Measurements from ENCODE around the gene ADIPOQ.
"Not testable (repeated sequence)": the region's sequence is repeated elsewhere in the genome, so short reads cannot be mapped to it uniquely, and the experiment has no call there.

The ADIPOQ gene

DNA sequence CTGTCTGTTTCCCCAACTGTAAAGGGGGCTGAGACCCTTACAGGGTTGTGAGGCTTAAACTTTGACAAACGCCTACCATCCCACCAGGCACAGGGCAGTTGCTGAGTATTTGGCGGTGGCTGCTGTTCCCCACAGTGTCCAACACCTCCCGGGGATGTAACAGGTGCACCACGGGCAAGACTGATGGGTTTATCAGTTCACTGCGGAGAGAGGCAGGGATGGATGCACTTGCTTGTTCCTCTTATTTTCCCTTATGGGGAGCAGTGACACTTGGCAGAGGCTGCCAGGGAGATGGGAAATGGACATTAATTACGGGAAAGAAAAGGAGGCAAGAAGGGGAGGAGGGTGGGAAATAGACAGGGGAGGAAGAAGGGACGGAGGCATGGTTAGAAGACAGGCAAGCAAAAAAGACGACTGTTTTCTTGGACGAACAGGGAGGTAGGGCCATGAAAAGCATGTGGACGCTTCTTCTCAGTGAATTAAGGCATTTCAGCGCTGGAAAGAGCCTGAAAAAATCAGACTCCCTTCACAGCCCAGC lies 16.6 kb upstream of the ADIPOQ start:
- in situ Hi-C loops (cut with MboI; ENCODE audit: low sequenced_read_pairs), result no loop called here

DNA sequence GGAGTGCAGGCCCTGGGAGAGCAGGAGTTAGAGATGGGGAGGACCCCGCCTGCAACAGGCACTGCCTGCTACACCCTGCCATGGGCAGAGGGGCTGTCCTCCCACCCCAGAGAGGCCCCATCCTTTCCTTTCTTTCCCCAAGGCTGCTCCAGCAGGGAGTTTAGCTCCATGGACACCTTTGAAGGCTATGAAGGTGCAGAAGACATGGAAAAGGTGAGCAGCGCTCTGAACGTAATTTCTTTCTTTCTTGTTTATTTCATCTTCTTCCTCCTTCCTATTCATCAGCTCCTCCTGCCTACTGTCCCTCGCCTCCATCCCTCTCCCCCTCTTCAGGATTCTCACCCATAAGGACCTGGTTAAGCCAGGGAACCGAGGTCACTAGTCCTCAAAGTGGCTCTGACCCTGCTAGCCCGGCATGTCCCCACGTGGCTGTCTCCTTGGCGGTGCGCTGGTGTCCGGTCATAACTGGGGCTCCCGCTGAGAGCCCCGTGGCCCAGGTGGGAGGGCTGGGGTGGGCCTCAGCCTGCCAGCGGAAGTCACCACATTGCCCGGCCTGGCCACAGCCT lies 16.0 kb upstream of the ADIPOQ start:
- in situ Hi-C loops (cut with MboI; ENCODE audit: low sequenced_read_pairs), result no loop called here

DNA sequence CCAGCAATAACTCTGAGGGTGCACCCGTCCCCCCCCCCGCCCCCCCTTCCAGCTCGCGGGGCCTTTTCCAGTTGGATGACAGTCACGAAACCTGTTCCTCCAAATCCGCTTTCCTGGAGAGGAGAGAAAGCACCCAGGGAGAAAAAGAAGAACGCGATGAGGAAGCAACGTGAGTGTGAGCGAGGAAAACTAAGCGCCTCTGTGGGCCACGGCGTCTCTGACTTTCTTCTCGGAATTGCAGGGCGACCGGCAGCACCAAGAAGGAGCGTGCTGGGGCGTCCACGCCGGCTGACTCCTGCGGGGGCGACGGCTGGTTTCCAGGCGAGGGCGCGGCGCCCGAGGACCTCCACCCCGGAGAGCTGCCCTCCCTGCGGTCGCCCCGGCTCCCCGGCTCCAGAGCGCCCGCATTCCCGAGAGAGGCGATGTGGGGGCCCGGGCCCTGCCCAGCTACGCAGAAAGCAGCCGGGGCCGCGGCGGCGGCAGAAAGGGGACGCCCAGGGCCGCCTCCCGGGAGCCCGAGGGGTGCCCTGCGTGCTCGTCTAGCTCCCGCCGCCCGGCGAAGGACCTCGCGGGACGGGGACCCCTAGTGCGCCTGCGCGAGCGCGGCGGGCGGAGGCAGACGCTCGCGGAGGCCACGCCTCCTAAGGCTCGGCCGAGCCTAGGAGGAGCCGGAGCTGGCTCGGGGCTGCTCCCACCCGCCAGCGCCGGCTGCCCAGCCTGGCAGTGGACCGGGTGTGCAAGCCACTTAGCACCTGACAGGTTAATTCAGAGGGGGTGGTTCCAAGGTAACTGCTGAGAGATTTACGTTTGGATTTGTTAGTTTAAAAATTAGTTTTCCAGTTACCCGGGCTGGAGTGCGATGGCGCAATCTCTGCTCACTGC lies 15.3 kb upstream of the ADIPOQ start:
- in situ Hi-C loops (cut with MboI; ENCODE audit: low sequenced_read_pairs), result no loop called here

DNA sequence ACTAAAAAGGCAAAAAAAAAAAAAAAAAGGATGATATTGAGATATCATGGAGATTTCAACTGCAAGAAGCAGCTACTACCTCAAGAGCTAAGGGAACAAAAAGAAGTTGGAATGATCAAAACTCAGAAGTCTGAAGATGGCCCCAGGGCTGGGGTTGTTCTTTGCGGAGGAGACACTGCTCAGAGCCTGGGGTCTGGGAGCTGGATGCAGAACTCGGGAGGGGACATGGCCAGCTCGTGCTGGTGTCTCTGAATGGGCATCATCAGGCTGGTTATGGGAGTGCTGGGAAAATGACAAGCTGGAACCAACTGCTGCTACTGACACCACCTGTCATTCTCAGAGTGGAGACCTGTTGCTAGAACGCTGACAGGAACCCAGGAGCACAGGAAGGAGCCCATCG lies 14.2 kb upstream of the ADIPOQ start:
- in situ Hi-C loops (cut with MboI; ENCODE audit: low sequenced_read_pairs), result no loop called here

DNA sequence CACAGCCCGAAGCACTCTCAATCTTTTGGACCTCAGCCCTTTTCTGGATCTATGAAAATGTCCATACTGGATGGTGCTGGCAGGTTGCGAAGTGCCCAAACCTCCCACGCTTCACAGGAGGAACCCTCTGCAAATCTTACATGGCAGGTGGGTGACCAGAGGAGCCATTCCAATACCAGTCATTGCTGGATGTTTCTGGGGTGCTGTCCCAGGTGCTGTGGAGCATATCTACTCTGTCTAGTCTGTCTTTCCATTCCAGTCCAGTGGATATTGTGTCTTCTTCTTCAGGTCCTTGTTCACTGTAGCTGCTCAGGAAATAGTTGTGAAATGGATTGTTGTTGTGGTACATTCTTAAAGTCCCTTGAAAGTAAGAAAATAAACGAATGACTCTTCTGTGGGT lies 10.7 kb upstream of the ADIPOQ start:
- in situ Hi-C loops (cut with MboI; ENCODE audit: low sequenced_read_pairs), result no loop called here

DNA sequence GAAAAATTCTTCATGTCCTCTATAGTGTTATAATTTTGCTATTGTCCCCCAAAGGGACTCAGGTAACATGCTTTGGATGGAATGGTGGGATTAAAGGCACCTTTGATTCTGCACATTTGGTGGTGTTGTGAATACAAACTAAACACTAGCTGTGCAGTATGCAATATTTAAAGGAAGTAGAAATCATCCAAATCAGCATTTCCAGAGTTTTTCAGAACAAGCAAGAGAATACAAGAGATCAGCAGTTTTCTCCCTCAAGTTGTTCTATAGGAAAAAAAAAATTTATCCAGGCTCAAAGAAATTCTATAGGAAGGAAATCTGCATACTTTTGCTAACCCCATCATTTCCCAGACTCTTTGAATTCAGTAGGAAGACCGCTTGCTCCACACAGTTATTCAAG lies 10.2 kb upstream of the ADIPOQ start:
- in situ Hi-C loops (cut with MboI; ENCODE audit: low sequenced_read_pairs), result no loop called here

DNA sequence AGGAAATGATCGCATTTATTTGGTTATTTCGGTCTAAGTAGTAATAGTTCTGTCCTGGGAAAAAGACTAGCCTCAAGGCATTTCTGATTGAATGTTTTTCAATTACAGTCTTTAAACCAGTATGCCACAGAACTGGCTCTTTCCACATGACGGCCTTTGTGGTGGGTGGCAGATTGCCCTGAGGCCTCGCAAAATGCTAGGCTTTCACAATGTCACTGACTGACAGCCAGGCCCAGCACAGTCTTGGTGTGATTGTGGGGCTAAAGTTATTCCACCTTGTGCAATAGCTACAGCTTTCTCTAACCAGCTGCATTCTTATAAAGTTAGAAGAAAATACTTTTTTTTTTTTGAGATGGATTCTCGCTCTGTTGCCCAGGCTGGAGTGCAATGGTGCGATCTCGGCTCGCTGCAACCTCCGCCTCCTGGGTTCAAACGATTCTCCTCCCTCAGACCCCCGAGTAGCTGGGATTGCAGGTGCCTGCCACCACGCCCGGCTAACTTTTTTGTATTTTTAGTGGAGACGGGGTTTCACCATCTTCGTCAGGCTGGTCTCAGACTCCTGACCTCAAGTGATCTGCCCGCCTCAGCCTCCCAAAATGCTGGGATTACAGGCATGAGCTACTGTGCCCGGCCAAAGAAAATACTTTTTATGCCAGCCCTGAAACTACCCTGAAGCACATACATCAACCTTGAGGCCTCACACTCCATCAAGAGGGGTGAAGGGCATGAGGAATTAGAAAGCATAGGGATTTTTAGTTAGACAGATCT lies 2.5 kb upstream of the ADIPOQ start:
- in situ Hi-C loops (cut with MboI; ENCODE audit: low sequenced_read_pairs), result loop anchor here (10.0 kb wide), 1 partner anchor 315 kb away; no protein-coding TSS in a partner anchor

DNA sequence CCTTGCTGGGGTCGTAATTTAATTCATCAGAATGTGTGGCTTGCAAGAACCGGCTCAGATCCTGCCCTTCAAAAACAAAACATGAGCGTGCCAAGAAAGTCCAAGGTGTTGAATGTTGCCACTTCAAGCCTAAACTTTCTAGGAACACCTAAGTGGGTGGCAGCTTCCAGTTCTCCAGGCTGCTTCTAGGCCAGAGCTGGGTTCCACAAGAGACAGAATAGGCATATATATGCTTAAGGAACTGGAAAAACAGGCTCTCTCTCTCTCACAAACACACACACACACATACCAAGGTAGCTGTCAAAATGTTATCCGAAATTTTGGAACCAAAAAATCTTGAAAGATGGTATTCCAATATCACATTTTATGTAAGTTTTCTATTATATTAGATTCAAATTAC lies 890 bp upstream of the ADIPOQ start:
- in situ Hi-C loops (cut with MboI; ENCODE audit: low sequenced_read_pairs), result loop anchor here (10.0 kb wide), 1 partner anchor 313 kb away; no protein-coding TSS in a partner anchor

DNA sequence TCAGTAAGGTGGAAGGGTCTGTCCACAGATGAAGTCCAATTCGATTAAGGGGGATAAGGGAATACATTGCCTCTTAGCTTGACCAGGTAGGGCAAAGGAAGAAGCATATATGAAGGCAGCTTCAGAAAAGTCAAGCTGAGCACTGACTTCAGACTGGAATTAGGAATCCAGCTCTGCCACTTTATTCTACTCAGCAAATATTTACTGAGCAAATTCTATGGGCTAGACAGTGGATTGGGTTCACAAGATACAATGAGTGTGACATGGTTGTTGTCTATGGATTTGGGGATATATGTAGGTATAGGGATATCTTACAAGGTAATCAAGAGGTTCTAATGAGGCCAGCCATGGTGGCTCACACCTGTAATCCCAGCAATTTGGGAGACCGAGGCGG lies 526 bp downstream of the ADIPOQ start:
- in situ Hi-C loops (cut with MboI; ENCODE audit: low sequenced_read_pairs), result loop anchor here (10.0 kb wide), 1 partner anchor 312 kb away; no protein-coding TSS in a partner anchor

DNA sequence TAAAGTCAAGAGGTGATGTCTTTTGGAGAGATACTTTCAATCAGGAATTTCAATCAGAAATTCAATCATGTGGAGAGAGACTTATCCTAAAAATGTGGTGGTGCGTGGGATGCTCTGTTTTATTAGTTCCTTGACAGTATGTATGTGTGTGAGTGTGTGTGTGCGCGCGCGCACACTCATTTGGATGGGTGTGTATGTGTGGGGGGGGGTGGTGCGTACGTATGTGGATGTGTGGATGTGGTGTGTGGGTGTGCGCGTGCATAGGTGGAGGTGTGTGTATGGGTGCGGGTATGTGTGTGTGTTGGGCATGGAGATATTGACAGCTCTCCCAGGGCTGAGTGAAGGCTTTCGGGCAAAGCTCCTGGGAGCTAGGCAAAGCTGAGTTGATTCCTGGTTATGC lies 2.4 kb downstream of the ADIPOQ start:
- in situ Hi-C loops (cut with MboI; ENCODE audit: low sequenced_read_pairs), result loop anchor here (10.0 kb wide), 1 partner anchor 310 kb away; no protein-coding TSS in a partner anchor

DNA sequence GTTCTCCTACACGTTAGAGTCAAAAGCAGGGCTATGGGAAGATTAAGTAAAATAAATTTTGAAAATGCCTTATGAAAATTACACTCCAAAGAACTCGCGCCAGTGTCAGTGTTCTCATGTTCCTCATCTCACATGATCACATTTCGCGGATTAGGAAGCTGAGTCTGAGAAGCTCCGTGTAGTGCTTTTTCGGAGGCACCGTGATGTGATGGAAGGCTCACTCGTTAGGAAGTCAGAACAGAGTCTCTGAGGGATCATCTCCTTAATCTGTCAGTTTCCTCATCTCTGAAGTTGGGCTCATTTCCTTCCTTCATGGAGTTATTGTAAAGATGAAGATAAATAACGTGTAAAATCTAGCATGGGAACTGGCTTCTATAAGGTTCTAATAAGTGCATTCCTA lies 3.2 kb downstream of the ADIPOQ start:
- in situ Hi-C loops (cut with MboI; ENCODE audit: low sequenced_read_pairs), result loop anchor here (10.0 kb wide), 1 partner anchor 309 kb away; no protein-coding TSS in a partner anchor

DNA sequence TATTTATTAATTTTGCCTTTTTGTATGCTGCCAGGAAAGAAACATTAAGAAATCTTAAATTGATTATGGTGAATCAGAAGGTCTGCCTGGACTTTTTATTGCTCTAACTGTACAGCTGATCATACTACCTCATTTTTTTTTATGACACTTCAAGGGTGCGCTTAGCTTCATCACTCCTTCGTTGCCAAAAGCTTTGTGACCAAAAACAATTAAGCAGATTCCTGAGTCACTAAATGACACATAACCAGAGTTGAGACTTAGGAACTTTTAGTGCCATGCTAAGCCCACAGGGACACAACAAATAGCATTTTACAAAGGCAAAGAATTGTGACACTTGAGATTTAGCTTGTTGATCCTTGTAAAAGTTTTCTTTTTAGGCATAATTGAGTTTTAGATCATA lies 4.9 kb downstream of the ADIPOQ start:
- in situ Hi-C loops (cut with MboI; ENCODE audit: low sequenced_read_pairs), result loop anchor here (10.0 kb wide), 1 partner anchor 307 kb away; no protein-coding TSS in a partner anchor

DNA sequence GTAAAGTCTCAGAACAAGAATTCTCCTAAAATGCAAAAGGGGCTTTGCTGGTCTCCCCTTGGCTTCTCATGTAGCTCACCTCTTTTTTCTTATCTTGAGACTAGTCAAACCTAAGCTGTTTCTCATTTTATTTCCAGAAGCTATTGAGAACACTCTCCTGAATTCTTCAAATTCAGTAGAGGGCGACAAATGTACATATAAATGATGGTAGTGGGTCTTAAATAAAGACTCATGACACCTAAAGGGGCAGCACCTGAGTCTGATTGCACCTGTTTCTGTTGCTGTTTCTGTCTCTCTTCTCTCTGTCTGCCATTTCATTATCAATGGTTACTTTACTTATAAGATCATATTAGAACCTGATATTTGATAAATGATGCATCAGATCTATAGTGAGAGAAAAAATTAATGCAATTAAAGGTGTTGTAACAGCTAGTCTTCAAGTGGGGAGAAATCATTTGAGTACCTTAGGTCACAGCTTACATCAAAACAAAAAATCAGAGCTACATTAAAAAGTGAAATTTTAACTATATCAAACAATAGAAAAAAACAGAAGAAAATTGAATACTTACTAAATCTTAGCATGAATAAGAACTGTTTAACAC lies 7.0 kb downstream of the ADIPOQ start:
- in situ Hi-C loops (cut with MboI; ENCODE audit: low sequenced_read_pairs), result loop anchor here (10.0 kb wide), 1 partner anchor 305 kb away; no protein-coding TSS in a partner anchor

DNA sequence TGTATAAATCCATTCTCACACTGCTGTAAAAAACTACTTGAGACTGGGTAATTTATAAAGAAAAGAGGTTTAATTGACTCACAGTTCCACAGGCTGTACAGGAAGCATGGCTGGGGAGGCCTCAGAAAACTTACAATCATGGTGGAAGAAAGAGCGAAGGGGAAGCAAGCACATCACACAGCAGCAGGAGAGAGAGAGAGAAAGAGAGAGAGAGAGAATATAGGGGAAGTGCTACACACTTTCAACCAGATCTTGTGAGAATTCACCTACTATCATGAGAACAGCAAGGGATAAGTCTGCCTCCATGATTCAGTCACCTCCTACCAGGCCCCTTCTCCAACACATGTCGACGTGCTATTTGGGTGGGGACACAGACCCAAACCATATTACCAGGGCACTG lies 9.3 kb downstream of the ADIPOQ start:
- in situ Hi-C loops (cut with MboI; ENCODE audit: low sequenced_read_pairs), result not testable (repeated sequence)

DNA sequence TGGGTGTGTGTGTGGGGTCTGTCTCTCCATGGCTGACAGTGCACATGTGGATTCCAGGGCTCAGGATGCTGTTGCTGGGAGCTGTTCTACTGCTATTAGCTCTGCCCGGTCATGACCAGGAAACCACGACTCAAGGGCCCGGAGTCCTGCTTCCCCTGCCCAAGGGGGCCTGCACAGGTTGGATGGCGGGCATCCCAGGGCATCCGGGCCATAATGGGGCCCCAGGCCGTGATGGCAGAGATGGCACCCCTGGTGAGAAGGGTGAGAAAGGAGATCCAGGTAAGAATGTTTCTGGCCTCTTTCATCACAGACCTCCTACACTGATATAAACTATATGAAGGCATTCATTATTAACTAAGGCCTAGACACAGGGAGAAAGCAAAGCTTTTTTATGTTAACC lies 10.5 kb downstream of the ADIPOQ start:
- in situ Hi-C loops (cut with MboI; ENCODE audit: low sequenced_read_pairs), result no loop called here

DNA sequence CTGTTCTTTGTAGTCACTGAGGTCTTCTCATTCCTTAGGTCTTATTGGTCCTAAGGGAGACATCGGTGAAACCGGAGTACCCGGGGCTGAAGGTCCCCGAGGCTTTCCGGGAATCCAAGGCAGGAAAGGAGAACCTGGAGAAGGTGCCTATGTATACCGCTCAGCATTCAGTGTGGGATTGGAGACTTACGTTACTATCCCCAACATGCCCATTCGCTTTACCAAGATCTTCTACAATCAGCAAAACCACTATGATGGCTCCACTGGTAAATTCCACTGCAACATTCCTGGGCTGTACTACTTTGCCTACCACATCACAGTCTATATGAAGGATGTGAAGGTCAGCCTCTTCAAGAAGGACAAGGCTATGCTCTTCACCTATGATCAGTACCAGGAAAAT lies 11.6 kb downstream of the ADIPOQ start:
- in situ Hi-C loops (cut with MboI; ENCODE audit: low sequenced_read_pairs), result no loop called here

DNA sequence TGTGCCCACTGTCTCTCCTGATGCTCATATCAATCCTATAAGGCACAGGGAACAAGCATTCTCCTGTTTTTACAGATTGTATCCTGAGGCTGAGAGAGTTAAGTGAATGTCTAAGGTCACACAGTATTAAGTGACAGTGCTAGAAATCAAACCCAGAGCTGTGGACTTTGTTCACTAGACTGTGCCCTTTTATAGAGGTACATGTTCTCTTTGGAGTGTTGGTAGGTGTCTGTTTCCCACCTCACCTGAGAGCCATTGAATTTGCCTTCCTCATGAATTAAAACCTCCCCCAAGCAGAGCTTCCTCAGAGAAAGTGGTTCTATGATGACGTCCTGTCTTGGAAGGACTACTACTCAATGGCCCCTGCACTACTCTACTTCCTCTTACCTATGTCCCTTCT lies 12.4 kb downstream of the ADIPOQ start:
- in situ Hi-C loops (cut with MboI; ENCODE audit: low sequenced_read_pairs), result no loop called here

DNA sequence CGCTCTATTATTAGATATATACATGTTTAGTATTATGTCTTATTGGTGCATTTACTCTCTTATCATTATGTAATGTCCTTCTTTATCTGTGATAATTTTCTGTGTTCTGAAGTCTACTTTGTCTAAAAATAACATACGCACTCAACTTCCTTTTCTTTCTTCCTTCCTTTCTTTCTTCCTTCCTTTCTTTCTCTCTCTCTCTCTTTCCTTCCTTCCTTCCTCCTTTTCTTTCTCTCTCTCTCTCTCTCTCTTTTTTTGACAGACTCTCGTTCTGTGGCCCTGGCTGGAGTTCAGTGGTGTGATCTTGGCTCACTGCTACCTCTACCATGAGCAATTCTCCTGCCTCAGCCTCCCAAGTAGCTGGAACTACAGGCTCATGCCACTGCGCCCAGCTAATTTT lies 15.2 kb downstream of the ADIPOQ start:
- in situ Hi-C loops (cut with MboI; ENCODE audit: low sequenced_read_pairs), result no loop called here

DNA sequence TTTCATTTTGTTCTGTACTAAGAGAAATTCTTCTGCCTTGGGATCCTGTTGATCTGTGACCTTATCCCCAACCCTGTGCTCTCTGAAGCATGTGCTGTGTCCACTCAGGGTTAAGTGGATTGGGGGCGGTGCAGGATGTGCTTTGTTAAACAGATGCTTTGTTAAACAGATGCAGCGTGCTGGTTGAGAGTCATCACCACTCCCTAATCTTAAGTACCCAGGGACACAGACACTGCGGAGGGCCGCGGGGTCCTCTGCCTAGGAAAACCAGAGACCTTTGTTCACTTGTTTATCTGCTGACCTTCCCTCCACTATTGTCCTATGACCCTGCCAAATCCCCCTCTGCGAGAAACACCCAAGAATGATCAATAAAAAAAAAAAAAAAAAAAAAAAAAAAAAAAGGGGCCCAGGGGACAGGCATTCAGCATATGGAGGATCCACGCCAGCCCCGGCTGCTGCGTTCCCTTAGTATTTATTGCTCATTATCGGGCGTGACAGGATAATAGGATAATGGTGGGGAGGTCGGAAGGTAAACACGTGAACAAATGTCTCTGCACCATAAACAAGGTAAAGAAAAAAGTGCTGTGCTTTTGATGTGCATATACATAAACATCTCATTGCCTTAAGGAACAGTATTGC lies 22.8 kb downstream of the ADIPOQ start:
- in situ Hi-C loops (cut with MboI; ENCODE audit: low sequenced_read_pairs), result not testable (repeated sequence)

DNA sequence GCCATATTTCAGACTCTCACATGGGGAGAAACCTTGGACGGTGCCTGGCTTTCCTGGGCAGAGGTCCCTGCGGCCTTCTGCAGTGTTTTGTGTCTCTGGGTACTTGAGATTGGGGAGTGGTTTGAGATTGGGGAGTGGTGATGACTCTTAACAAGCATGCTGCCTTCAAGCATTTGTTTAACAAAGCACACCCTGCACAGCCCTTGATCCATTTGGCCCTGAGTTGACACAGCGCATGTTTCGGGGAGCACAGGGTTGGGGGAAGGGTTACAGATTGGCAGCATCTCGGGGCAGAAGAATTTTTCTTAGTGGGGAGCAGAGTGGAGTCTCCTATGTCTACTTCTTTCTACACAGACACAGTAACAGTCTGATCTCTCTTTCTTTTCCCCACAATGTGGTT lies 23.6 kb downstream of the ADIPOQ start:
- in situ Hi-C loops (cut with MboI; ENCODE audit: low sequenced_read_pairs), result not testable (repeated sequence)

Measured in HL-60/S4 treated with retinoic acid at 250 ng/mL for 4 days and 3 days (cell line).